CD4-positive, alpha-beta T cell treated with Interleukin-15 for 1 hour (primary cell): ENCODE measurements around the gene NPAS2.

Experiments used
- DNase-seq: peaks from one replicate; pipeline ENCODE4 v3.0.0-alpha.2; 2020

NPAS2 gene

GRCh38 chr2:100822587-100823248 lies 2.8 kb downstream of the NPAS2 start:
- no peak for DNase-seq

GRCh38 chr2:100823665-100824438 lies 3.9 kb downstream of the NPAS2 start:
- DNase-seq, result no peak

GRCh38 chr2:100824842-100825241 lies 4.9 kb downstream of the NPAS2 start:
- DNase-seq, result no peak

- DNase-seq, result no peak
Measured at GRCh38 chr2:100826494-100826893, 6.6 kb downstream of the NPAS2 start.

GRCh38 chr2:100831158-100831750 lies 11.3 kb downstream of the NPAS2 start:
- DNase-seq, result no peak

GRCh38 chr2:100831831-100832230 lies 11.9 kb downstream of the NPAS2 start:
- no peak for DNase-seq

- DNase-seq, result no peak
Measured at GRCh38 chr2:100832885-100833284, 12.9 kb downstream of the NPAS2 start.

GRCh38 chr2:100833331-100833730 lies 13.4 kb downstream of the NPAS2 start:
- DNase-seq, result no peak

GRCh38 chr2:100834221-100834620 lies 14.3 kb downstream of the NPAS2 start:
- no peak for DNase-seq

- no peak for DNase-seq
Measured at GRCh38 chr2:100835006-100835659, 15.2 kb downstream of the NPAS2 start.

- DNase-seq, result no peak
Measured at GRCh38 chr2:100840519-100840918, 20.6 kb downstream of the NPAS2 start.

- no peak for DNase-seq
Measured at GRCh38 chr2:100842241-100842922, 22.4 kb downstream of the NPAS2 start.

GRCh38 chr2:100844514-100844913 lies 24.6 kb downstream of the NPAS2 start:
- DNase-seq, result no peak

- no peak for DNase-seq
Measured at GRCh38 chr2:100845141-100845991, 25.4 kb downstream of the NPAS2 start.

- no peak for DNase-seq
Measured at GRCh38 chr2:100846716-100847115, 26.8 kb downstream of the NPAS2 start.

- no peak for DNase-seq
Measured at GRCh38 chr2:100852447-100852846, 32.5 kb downstream of the NPAS2 start.

GRCh38 chr2:100852999-100853908 lies 33.3 kb downstream of the NPAS2 start:
- no peak for DNase-seq

GRCh38 chr2:100853909-100854810 lies 34.2 kb downstream of the NPAS2 start:
- DNase-seq, result no peak

GRCh38 chr2:100855084-100855483 lies 35.1 kb downstream of the NPAS2 start:
- DNase-seq, result no peak

GRCh38 chr2:100855606-100856005 lies 35.7 kb downstream of the NPAS2 start:
- no peak for DNase-seq
